SK-N-SH (cell line): ENCODE measurements around the gene PPM1F. TPM values are rescaled to one million over a fixed set of nuclear protein-coding genes. Genes with fewer than 3 reads are reported as not detected.

Experiments
- CTCF ChIA-PET: fragments of 300-600, 350-600 bp; formaldehyde crosslinking; extraction: SDS; loops from one replicate; lab custom pipeline; 2021; lab: Yijun Ruan, JAX
- POLR2A ChIA-PET: fragments of 350-600 bp; sonication (Branson Sonifier 250); formaldehyde crosslinking; extraction: SDS; loops from one replicate; lab custom pipeline; 2020; ENCODE audit warnings: antibody characterized with exemption, inconsistent platforms; lab: Yijun Ruan, JAX
- DNase-seq: peaks from one replicate; pipeline ENCODE4 v3.0.0; 2012
- H2AFZ ChIP-seq: fragments of 200-600 bp; sonication (generic); 2 replicates; pipeline ENCODE4 v1.8.1; 2016; ENCODE audit warnings: antibody characterized with exemption, mild to moderate bottlenecking, low read depth
- H3F3A ChIP-seq: fragments of 200-600 bp; sonication (generic); replicated peaks from 2 replicates; pipeline ENCODE3; 2016; ENCODE audit warnings: antibody characterized with exemption, mild to moderate bottlenecking; ENCODE audit not compliant: insufficient read depth
- H3K27ac ChIP-seq, 2 experiments: fragments of 200-500 bp in 1 of 2; fragments of 200-600 bp in 1 of 2; sonication (Bioruptor generic) in 1 of 2; sonication (generic), shearing (Covaris generic) in 1 of 2; 2 replicates each; pipeline versions ENCODE4 v1.5.1 to v1.6.1; 2014 to 2016; ENCODE audit warnings: low read depth in 2 of 2, inconsistent platforms in 1 of 2, low read length in 1 of 2, mild to moderate bottlenecking in 1 of 2, mixed read lengths in 1 of 2
- H3K27me3 ChIP-seq: fragments of 200-600 bp; sonication (generic), shearing (Covaris generic); 2 replicates; pipeline ENCODE4 v1.6.1; 2016; ENCODE audit warnings: mixed run types; ENCODE audit not compliant: insufficient read depth
- H3K36me3 ChIP-seq, 2 experiments: fragments of 200-500 bp in 1 of 2; fragments of 200-600 bp in 1 of 2; sonication (Bioruptor generic) in 1 of 2; sonication (generic) in 1 of 2; replicated peaks in 1 of 2; 2 replicates each; pipeline versions ENCODE3 to v1.5.1; 2014 to 2016; ENCODE audit warnings: low read length in 1 of 2, mild to moderate bottlenecking in 1 of 2; ENCODE audit not compliant: insufficient read depth in 2 of 2, control insufficient read depth in 1 of 2
- H3K4me1 ChIP-seq, 2 experiments: fragments of 200-500 bp in 1 of 2; fragments of 200-600 bp in 1 of 2; sonication (Bioruptor generic) in 1 of 2; sonication (generic), shearing (Covaris generic) in 1 of 2; 2 replicates each; pipeline versions ENCODE4 v1.5.1 to v1.6.1; 2014 to 2016; ENCODE audit warnings: low read depth in 1 of 2, low read length in 1 of 2, mixed run types in 1 of 2; ENCODE audit not compliant: insufficient read depth in 2 of 2, control insufficient read depth in 1 of 2
- H3K4me2 ChIP-seq: fragments of 200-600 bp; sonication (generic), shearing (Covaris generic); 2 replicates; pipeline ENCODE4 v1.6.1; 2017; ENCODE audit warnings: mixed run types
- H3K4me3 ChIP-seq, 2 experiments: fragments of 200-500 bp in 1 of 2; fragments of 200-600 bp in 1 of 2; sonication (Bioruptor generic) in 1 of 2; sonication (generic), shearing (Covaris generic) in 1 of 2; 2 replicates each; pipeline versions ENCODE4 v1.5.1 to v1.8.1; 2014 to 2016; ENCODE audit warnings: low read depth in 2 of 2, inconsistent platforms in 1 of 2, low read length in 1 of 2, mild to moderate bottlenecking in 1 of 2, mixed read lengths in 1 of 2, moderate library complexity in 1 of 2
- H3K79me2 ChIP-seq: fragments of 200-600 bp; sonication (generic); 2 replicates; pipeline ENCODE4 v1.8.1; 2017; ENCODE audit warnings: mild to moderate bottlenecking; ENCODE audit not compliant: insufficient read depth
- H3K9ac ChIP-seq: fragments of 200-600 bp; sonication (generic); 2 replicates; pipeline ENCODE4 v1.6.1; 2017; ENCODE audit warnings: mixed run types
- H3K9me2 ChIP-seq: fragments of 200-600 bp; sonication (generic); 2 replicates; pipeline ENCODE4 v1.6.1; 2017; ENCODE audit warnings: mixed run types
- H3K9me3 ChIP-seq: fragments of 200-600 bp; sonication (generic); 2 replicates; pipeline ENCODE4 v1.6.1; 2017; ENCODE audit warnings: mixed run types, mild to moderate bottlenecking, moderate library complexity
- H4K20me1 ChIP-seq: fragments of 200-600 bp; sonication (generic); 2 replicates; pipeline ENCODE4 v1.6.1; 2017; ENCODE audit warnings: mild to moderate bottlenecking, mixed run types; ENCODE audit not compliant: insufficient read depth
- CHD2 ChIP-seq: fragments of 150-350 bp; IDR thresholded peaks from 2 replicates; pipeline ENCODE4 v1.6.1; 2018; ENCODE audit warnings: low read length; ENCODE audit not compliant: partially characterized antibody
- CTCF ChIP-seq: fragments of 200-600 bp; sonication (generic); IDR thresholded peaks from 2 replicates; pipeline ENCODE4 v1.6.1; 2017; ENCODE audit warnings: antibody characterized with exemption, mild to moderate bottlenecking, moderate library complexity
- EZH2phosphoT487 ChIP-seq: fragments of 200-600 bp; sonication (generic); IDR thresholded peaks from 2 replicates; pipeline ENCODE4 v1.6.1; 2017; ENCODE audit warnings: low read depth, mixed run types, mild to moderate bottlenecking, antibody characterized with exemption, moderate library complexity, borderline replicate concordance
- FOXJ3 ChIP-seq: sonication (generic); formaldehyde crosslinking; IDR thresholded peaks from 2 replicates; pipeline ENCODE4 v1.5.1; 2020; ENCODE audit warnings: mild to moderate bottlenecking, missing genetic modification reagents
- FOXM1 ChIP-seq: IDR thresholded peaks from 2 replicates; pipeline ENCODE4 v1.4.0; 2012; ENCODE audit warnings: low read depth, mild to moderate bottlenecking
- GATA2 ChIP-seq: sonication (generic); formaldehyde crosslinking; IDR thresholded peaks from 2 replicates; pipeline ENCODE4 v1.5.0; 2020; ENCODE audit warnings: mild to moderate bottlenecking, missing genetic modification reagents
- JUND ChIP-seq: IDR thresholded peaks from 2 replicates; pipeline ENCODE4 v1.4.0; 2012
- MEF2A ChIP-seq: IDR thresholded peaks from 2 replicates; pipeline ENCODE4 v1.4.0; 2012; ENCODE audit warnings: low read depth, borderline replicate concordance
- RAD21 ChIP-seq: IDR thresholded peaks from 2 replicates; pipeline ENCODE4 v1.6.1; 2012; ENCODE audit warnings: mild to moderate bottlenecking, low read length
- RFX5 ChIP-seq: IDR thresholded peaks from 2 replicates; pipeline ENCODE4 v1.6.1; 2012; ENCODE audit warnings: mild to moderate bottlenecking, improper control_type of control experiment, low read length
- SIN3A ChIP-seq: IDR thresholded peaks from 2 replicates; pipeline ENCODE4 v1.6.1; 2012; ENCODE audit warnings: low read depth, mild to moderate bottlenecking, low read length, moderate library complexity, borderline replicate concordance
- SMC3 ChIP-seq: IDR thresholded peaks from 2 replicates; pipeline ENCODE4 v1.6.1; 2012; ENCODE audit warnings: low read depth, low read length, improper control_type of control experiment
- TAF1 ChIP-seq: IDR thresholded peaks from 2 replicates; pipeline ENCODE4 v1.6.1; 2012; ENCODE audit warnings: low read depth, mild to moderate bottlenecking, low read length, moderate library complexity, borderline replicate concordance
- TCF12 ChIP-seq: IDR thresholded peaks from 2 replicates; pipeline ENCODE4 v1.4.0; 2012
- WGBS: methylation state at CpG from one replicate; pipeline ENCODE4 v1.1.6; 2017; ENCODE audit warnings: low lambda C conversion rate; 5-methylcytosine and 5-hydroxymethylcytosine counted together
- polyA plus RNA-seq, 3 experiments: library from polyadenylated mRNA; depleted of rRNA; stranded (reverse); fragments of >200 nt; gene quantifications; 2 replicates each; pipeline ENCODE4 v1.2.3, GENCODE V29; 2012

The PPM1F gene
- polyA plus RNA-seq, 1 of the 3 experiments (the other 2 are of a cell fraction) = 29.6 TPM

GRCh38 chr22:21962655-21962949 lies 10.0 kb upstream of the PPM1F start:
- Histone ChIP-seq H3K4me2 (no peak overlapping the region), H3K27ac (no peak overlapping the region), H3K4me3 (no peak overlapping the region), H3K27me3 (no peaks in the 10 kb centered on the region), H3K9me3 (no peaks in the 10 kb centered on the region), H3K79me2 (no peaks in the 10 kb centered on the region), H4K20me1 (no peaks in the 10 kb centered on the region), H3K9ac (no peak overlapping the region), H3K36me3 (peaks cover 20 to 70% of the 10 kb centered on the region in 2 experiments), H2AFZ (no peak overlapping the region), H3F3A (no peaks in the 10 kb centered on the region), H3K4me1 (no peaks in the 10 kb centered on the region), H3K9me2 (no peaks in the 10 kb centered on the region)
- CTCF ChIA-PET = interaction anchor here (1.2 to 3.0 kb wide), 3 partner anchors 8 to 25 kb away, joined by 3 to 16 read pairs (median 3); no protein-coding TSS in a partner anchor
- DNase-seq = no peak
- POLR2A ChIA-PET = interaction anchor here (0.7 kb wide), 1 partner anchor 19 kb away, joined by 4 read pairs; no protein-coding TSS in a partner anchor
- WGBS = 95% methylated on average over 10 of the region's 11 CpGs
- TF ChIP-seq CHD2 = no peak

GRCh38 chr22:21961886-21962654 lies 9.4 kb upstream of the PPM1F start:
- no peaks in the 10 kb centered on the region for H3K4me1 ChIP-seq
- H3K27ac ChIP-seq = no peak overlapping the region
- TF ChIP-seq SMC3 (no peak), CTCF (no peak), RFX5 (no peak), MEF2A (no peak), TCF12 (no peak), GATA2 (CRISPR knock-in tag) (no peak), JUND (no peak), FOXJ3 (no peak), CHD2 (no peak), TAF1 (no peak), RAD21 (no peak), SIN3A (no peak), EZH2phosphoT487 (no peak), FOXM1 (no peak)
- no peaks in the 10 kb centered on the region for H4K20me1 ChIP-seq
- H3K9me3 ChIP-seq = no peaks in the 10 kb centered on the region
- DNase-seq = no peak
- ChIA-PET CTCF (interaction anchor here (1.4 to 3.0 kb wide), 3 partner anchors 8 to 10 kb away, joined by 3 to 16 read pairs (median 10); partner anchors contain the start of gene PPM1F), POLR2A (no interaction called here)
- 83% methylated on average over 22 of the region's 23 CpGs for WGBS
- no peak overlapping the region for H3K9ac ChIP-seq
- no peaks in the 10 kb centered on the region for H3F3A ChIP-seq
- H3K36me3 ChIP-seq = peaks cover 20 to 65% of the 10 kb centered on the region in 2 experiments
- H3K4me3 ChIP-seq = no peak overlapping the region
- no peaks in the 10 kb centered on the region for H3K9me2 ChIP-seq
- no peaks in the 10 kb centered on the region for H3K27me3 ChIP-seq
- no peaks in the 10 kb centered on the region for H3K79me2 ChIP-seq
- no peak overlapping the region for H3K4me2 ChIP-seq
- no peak overlapping the region for H2AFZ ChIP-seq
